Measurements from ENCODE around the gene NR2F1-AS1.

Gene NR2F1-AS1

DNA sequence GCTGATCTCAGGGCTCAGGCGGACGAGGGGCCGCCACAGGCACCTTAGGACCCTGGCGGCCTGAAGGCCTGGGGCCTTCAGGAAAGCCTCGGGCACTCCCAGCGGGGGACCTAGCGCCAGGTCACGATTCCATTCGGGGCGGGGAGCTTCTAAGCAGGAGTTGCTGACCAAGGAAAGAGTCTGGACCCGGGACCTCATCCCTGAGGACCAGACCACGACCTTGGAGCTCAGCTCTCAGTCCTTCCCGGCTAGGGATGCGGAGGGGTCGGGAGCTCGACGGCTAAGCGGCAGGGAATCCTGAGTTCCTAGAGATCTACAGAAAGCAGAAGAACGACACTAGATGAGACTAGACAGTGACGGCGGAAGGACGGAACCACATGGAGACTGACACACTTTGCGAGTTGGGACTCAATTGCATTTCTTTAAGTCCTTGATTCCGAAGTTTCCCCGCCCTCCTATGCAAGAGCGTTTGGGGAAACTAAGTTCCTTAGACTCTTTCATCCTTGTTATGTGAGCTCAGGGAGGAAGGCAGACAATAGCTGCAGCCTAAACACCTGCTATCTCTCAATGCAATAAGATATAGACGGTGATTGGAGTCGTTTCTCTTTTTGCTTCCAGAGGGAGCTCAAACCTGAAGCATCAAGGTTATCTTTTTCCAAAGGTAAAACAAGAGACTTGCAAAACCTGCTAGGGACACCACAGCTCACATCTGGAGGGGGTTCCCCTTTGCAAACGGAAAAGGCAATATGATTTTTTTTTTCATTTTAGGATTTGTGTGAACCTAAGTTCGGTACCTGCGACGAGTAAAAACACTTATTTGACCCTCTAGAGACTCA is 9.7 kb downstream of the NR2F1-AS1 start:
- no peak for TF ChIP-seq ZFP30 (CRISPR knock-in tag; IDR thresholded peaks at IDR 0.05)
- no peak for TF ChIP-seq CSDC2 (CRISPR knock-in tag; IDR thresholded peaks at IDR 0.05)
- no peak for TF ChIP-seq ARNTL (CRISPR knock-in tag; IDR thresholded peaks at IDR 0.05; ENCODE audit: borderline replicate concordance, low read depth)
- TF ChIP-seq OSR1 (CRISPR knock-in tag; IDR thresholded peaks at IDR 0.05), result no peak
- no peak for TF ChIP-seq POU6F1 (CRISPR knock-in tag; IDR thresholded peaks at IDR 0.05; ENCODE audit: borderline replicate concordance, low read depth)
- no peak for TF ChIP-seq CREB5 (CRISPR knock-in tag; IDR thresholded peaks at IDR 0.05; ENCODE audit: low read depth)
- TF ChIP-seq ISL1 (CRISPR knock-in tag; IDR thresholded peaks at IDR 0.05), result no peak
- ATAC-seq, result no peak

- ATAC-seq, result no peak
- TF ChIP-seq PATZ1 (CRISPR knock-in tag; IDR thresholded peaks at IDR 0.05; ENCODE audit: borderline replicate concordance) (no peak), RARB (CRISPR knock-in tag; IDR thresholded peaks at IDR 0.05) (no peak), ZNF565 (CRISPR knock-in tag; conservative IDR thresholded peaks at IDR 0.05; ENCODE audit: low read depth) (no peak)
These were observed 10.5 kb downstream of the NR2F1-AS1 start for GRCh38 chr5:93570294-93571113.

GRCh38 chr5:93569300-93570160 is 11.5 kb downstream of the NR2F1-AS1 start:
- peak; percentile 80 for ATAC-seq
- TF ChIP-seq, protein P1, sequence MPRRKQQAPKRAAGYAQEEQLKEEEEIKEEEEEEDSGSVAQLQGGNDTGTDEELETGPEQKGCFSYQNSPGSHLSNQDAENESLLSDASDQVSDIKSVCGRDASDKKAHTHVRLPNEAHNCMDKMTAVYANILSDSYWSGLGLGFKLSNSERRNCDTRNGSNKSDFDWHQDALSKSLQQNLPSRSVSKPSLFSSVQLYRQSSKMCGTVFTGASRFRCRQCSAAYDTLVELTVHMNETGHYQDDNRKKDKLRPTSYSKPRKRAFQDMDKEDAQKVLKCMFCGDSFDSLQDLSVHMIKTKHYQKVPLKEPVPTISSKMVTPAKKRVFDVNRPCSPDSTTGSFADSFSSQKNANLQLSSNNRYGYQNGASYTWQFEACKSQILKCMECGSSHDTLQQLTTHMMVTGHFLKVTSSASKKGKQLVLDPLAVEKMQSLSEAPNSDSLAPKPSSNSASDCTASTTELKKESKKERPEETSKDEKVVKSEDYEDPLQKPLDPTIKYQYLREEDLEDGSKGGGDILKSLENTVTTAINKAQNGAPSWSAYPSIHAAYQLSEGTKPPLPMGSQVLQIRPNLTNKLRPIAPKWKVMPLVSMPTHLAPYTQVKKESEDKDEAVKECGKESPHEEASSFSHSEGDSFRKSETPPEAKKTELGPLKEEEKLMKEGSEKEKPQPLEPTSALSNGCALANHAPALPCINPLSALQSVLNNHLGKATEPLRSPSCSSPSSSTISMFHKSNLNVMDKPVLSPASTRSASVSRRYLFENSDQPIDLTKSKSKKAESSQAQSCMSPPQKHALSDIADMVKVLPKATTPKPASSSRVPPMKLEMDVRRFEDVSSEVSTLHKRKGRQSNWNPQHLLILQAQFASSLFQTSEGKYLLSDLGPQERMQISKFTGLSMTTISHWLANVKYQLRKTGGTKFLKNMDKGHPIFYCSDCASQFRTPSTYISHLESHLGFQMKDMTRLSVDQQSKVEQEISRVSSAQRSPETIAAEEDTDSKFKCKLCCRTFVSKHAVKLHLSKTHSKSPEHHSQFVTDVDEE (CRISPR knock-in tag; IDR thresholded peaks at IDR 0.05), result peak; percentile 64; the same call in 1 of the 2 replicates
- TF ChIP-seq TCF4 (CRISPR knock-in tag; IDR thresholded peaks at IDR 0.05; ENCODE audit: borderline replicate concordance) (peak; percentile 67; the same call in 1 of the 2 replicates), ISL1 (CRISPR knock-in tag; IDR thresholded peaks at IDR 0.05) (peak; percentile 88), CREB5 (CRISPR knock-in tag; IDR thresholded peaks at IDR 0.05; ENCODE audit: low read depth) (peak; percentile 81), ESRRG (CRISPR knock-in tag; IDR thresholded peaks at IDR 0.05) (no peak), ARNTL (CRISPR knock-in tag; IDR thresholded peaks at IDR 0.05; ENCODE audit: borderline replicate concordance, low read depth) (no peak)

DNA sequence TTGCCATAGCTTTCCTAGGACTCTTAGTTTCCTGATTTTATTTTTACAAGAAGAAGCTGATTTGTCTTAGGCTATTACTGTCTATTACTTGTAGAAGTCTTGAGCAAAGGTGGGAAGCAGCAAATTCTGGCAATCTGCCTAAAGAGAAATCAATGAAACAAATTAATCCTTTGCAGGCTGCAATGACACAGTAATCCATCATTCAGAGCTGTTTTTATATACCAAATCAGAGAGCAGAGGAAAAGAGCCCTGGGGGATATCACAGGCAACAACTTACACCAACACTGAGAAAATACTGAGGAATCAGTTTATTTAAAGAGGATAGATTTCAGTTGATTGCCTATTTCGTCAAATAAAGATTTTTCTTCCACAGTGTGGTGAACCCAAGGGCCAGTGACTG is 13.6 kb downstream of the NR2F1-AS1 start:
- TF ChIP-seq CSDC2 (CRISPR knock-in tag; IDR thresholded peaks at IDR 0.05) (no peak), PPARA (CRISPR knock-in tag; IDR thresholded peaks at IDR 0.05; ENCODE audit: borderline replicate concordance) (no peak), BACH2 (CRISPR knock-in tag; IDR thresholded peaks at IDR 0.05; ENCODE audit: borderline replicate concordance) (no peak), CREB5 (CRISPR knock-in tag; IDR thresholded peaks at IDR 0.05; ENCODE audit: low read depth) (no peak), POU6F1 (CRISPR knock-in tag; IDR thresholded peaks at IDR 0.05; ENCODE audit: borderline replicate concordance, low read depth) (no peak), PATZ1 (CRISPR knock-in tag; IDR thresholded peaks at IDR 0.05; ENCODE audit: borderline replicate concordance) (no peak), ZNF70 (CRISPR knock-in tag; IDR thresholded peaks at IDR 0.05) (no peak)
- no peak for ATAC-seq
